AG20443 (cell line): Measurements from ENCODE around the gene TMEM154.

Experiments used
- DNase-seq: peaks from one replicate; pipeline ENCODE4 v3.0.0; 2012; ENCODE audit warnings: low spot score, mixed read lengths

Gene TMEM154

GRCh38 chr4:152679414-152680281 is at the start of gene TMEM154:
TSS of gene TMEM154 (minus strand) at chr4:152679997. CDS start at chr4:152679933, 64 bp downstream.
- peak; percentile 85 for DNase-seq

GRCh38 chr4:152729466-152729865 is 49.7 kb upstream of the TMEM154 start:
- DNase-seq, result peak; percentile 78

- no peak for DNase-seq
Measured at GRCh38 chr4:152728343-152728742, 48.5 kb upstream of the TMEM154 start.

GRCh38 chr4:152727784-152728183 is 48.0 kb upstream of the TMEM154 start:
- no peak for DNase-seq

GRCh38 chr4:152724494-152724893 is 44.7 kb upstream of the TMEM154 start:
- DNase-seq, result no peak

- DNase-seq, result no peak
Measured at GRCh38 chr4:152723236-152723635, 43.4 kb upstream of the TMEM154 start.

- DNase-seq, result no peak
Measured at GRCh38 chr4:152719801-152720556, 40.2 kb upstream of the TMEM154 start.

GRCh38 chr4:152719291-152719690 is 39.5 kb upstream of the TMEM154 start:
- no peak for DNase-seq

- no peak for DNase-seq
Measured at GRCh38 chr4:152715076-152715475, 35.3 kb upstream of the TMEM154 start.

- DNase-seq, result no peak
Measured at GRCh38 chr4:152713951-152714705, 34.3 kb upstream of the TMEM154 start.

GRCh38 chr4:152709675-152710438 is 30.1 kb upstream of the TMEM154 start:
- DNase-seq, result peak; percentile 30

GRCh38 chr4:152708796-152709195 is 29.0 kb upstream of the TMEM154 start:
- no peak for DNase-seq

- no peak for DNase-seq
Measured at GRCh38 chr4:152708361-152708760, 28.6 kb upstream of the TMEM154 start.

- no peak for DNase-seq
Measured at GRCh38 chr4:152707632-152708031, 27.8 kb upstream of the TMEM154 start.

- DNase-seq, result no peak
Measured at GRCh38 chr4:152705903-152706302, 26.1 kb upstream of the TMEM154 start.

GRCh38 chr4:152704788-152705187 is 25.0 kb upstream of the TMEM154 start:
- DNase-seq, result no peak

- DNase-seq, result no peak
Measured at GRCh38 chr4:152700151-152700550, 20.4 kb upstream of the TMEM154 start.

GRCh38 chr4:152699313-152699712 is 19.5 kb upstream of the TMEM154 start:
- no peak for DNase-seq

- DNase-seq, result no peak
Measured at GRCh38 chr4:152698089-152698499, 18.3 kb upstream of the TMEM154 start.

GRCh38 chr4:152697284-152698088 is 17.7 kb upstream of the TMEM154 start:
- no peak for DNase-seq

- DNase-seq, result peak; percentile 57
Measured at GRCh38 chr4:152696764-152697261, 17.0 kb upstream of the TMEM154 start.
